Mesenchymal stem cell (in vitro differentiated cells and primary cell): ENCODE results near the gene NKAIN2.

Experiments used
- DNase-seq: peaks from one replicate; pipeline ENCODE4 v3.0.0-alpha.2; 2013
- H2AFZ ChIP-seq: one replicate; pipeline ENCODE4 v1.6.1; 2013; ENCODE audit warnings: low read depth, mild to moderate bottlenecking, control low read depth, inconsistent platforms, low read length, moderate library complexity
- H2AK5ac ChIP-seq: 2 replicates; pipeline ENCODE4 v1.6.1; 2013; ENCODE audit warnings: low read length, moderate library complexity, mild to moderate bottlenecking, inconsistent platforms; ENCODE audit not compliant: severe bottlenecking
- H2BK120ac ChIP-seq: one replicate; pipeline ENCODE4 v1.6.1; 2013; ENCODE audit warnings: low read depth, mild to moderate bottlenecking, inconsistent platforms, low read length, moderate library complexity
- H2BK12ac ChIP-seq, 2 experiments: one replicate each; pipeline ENCODE4 v1.6.1; 2013; ENCODE audit warnings: inconsistent platforms in 2 of 2, low read length in 2 of 2, mild to moderate bottlenecking in 2 of 2, moderate library complexity in 2 of 2, control low read depth in 1 of 2
- H2BK15ac ChIP-seq: one replicate; pipeline ENCODE4 v1.6.1; 2013; ENCODE audit warnings: mild to moderate bottlenecking, low read depth, inconsistent platforms; ENCODE audit not compliant: poor library complexity, severe bottlenecking
- H2BK5ac ChIP-seq: 2 replicates; pipeline ENCODE4 v1.6.1; 2013; ENCODE audit warnings: low read depth, mild to moderate bottlenecking, low read length, control low read depth, inconsistent platforms; ENCODE audit not compliant: poor library complexity, severe bottlenecking
- H3K14ac ChIP-seq, 2 experiments: one replicate each; pipeline ENCODE4 v1.6.1; 2013; ENCODE audit warnings: inconsistent platforms in 2 of 2, low read length in 2 of 2, control low read depth in 1 of 2, mild to moderate bottlenecking in 1 of 2, moderate library complexity in 1 of 2
- H3K18ac ChIP-seq, 2 experiments: one replicate each; pipeline ENCODE4 v1.6.1; 2013; ENCODE audit warnings: inconsistent platforms in 2 of 2, low read length in 2 of 2, control low read depth in 1 of 2, low read depth in 1 of 2, mild to moderate bottlenecking in 1 of 2
- H3K23ac ChIP-seq, 2 experiments: one replicate each; pipeline ENCODE4 v1.6.1; 2013; ENCODE audit warnings: inconsistent platforms in 2 of 2, low read length in 2 of 2, mild to moderate bottlenecking in 2 of 2, moderate library complexity in 2 of 2, control low read depth in 1 of 2
- H3K27ac ChIP-seq: 2 replicates; pipeline ENCODE4 v1.5.1; 2013; ENCODE audit warnings: mild to moderate bottlenecking, moderate library complexity, low read length, control low read depth, inconsistent platforms; ENCODE audit not compliant: poor library complexity, severe bottlenecking
- H3K27me3 ChIP-seq, 2 experiments: 2 replicates each; pipeline versions ENCODE4 v1.6.1 to v1.7.0; 2013; ENCODE audit warnings: low read length in 2 of 2, mild to moderate bottlenecking in 2 of 2, moderate library complexity in 2 of 2, control low read depth in 1 of 2, inconsistent platforms in 1 of 2; ENCODE audit not compliant: control insufficient read depth in 1 of 2, insufficient read depth in 1 of 2
- H3K36me3 ChIP-seq, 2 experiments: 2 replicates each; pipeline versions ENCODE4 v1.6.1 to v1.7.0; 2013; ENCODE audit warnings: low read length in 2 of 2, control low read depth in 1 of 2, inconsistent platforms in 1 of 2, low read depth in 1 of 2, mild to moderate bottlenecking in 1 of 2; ENCODE audit not compliant: insufficient read depth in 2 of 2, control insufficient read depth in 1 of 2
- H3K4ac ChIP-seq, 2 experiments: one replicate each; pipeline ENCODE4 v1.6.1; 2013; ENCODE audit warnings: inconsistent platforms in 2 of 2, low read length in 2 of 2, mild to moderate bottlenecking in 2 of 2, moderate library complexity in 2 of 2, control low read depth in 1 of 2, low read depth in 1 of 2
- H3K4me1 ChIP-seq: 2 replicates; pipeline ENCODE4 v1.6.1; 2013; ENCODE audit warnings: low read depth, low read length, control low read depth; ENCODE audit not compliant: control insufficient read depth, insufficient read depth
- H3K4me2 ChIP-seq: 2 replicates; pipeline ENCODE4 v1.6.1; 2013; ENCODE audit warnings: low read length, mild to moderate bottlenecking, inconsistent platforms; ENCODE audit not compliant: poor library complexity, severe bottlenecking
- H3K4me3 ChIP-seq, 2 experiments: 2 replicates each; pipeline versions ENCODE4 v1.5.1 to v1.7.0; 2013; ENCODE audit warnings: low read length in 2 of 2, mild to moderate bottlenecking in 2 of 2, control low read depth in 1 of 2, low read depth in 1 of 2; ENCODE audit not compliant: insufficient read depth in 1 of 2
- H3K79me1 ChIP-seq: replicated peaks from 2 replicates; pipeline ENCODE4 v1.6.1; 2013; ENCODE audit warnings: mild to moderate bottlenecking, control low read depth, low read length, inconsistent platforms; ENCODE audit not compliant: poor library complexity, severe bottlenecking
- H3K9ac ChIP-seq: 2 replicates; pipeline ENCODE4 v1.7.0; 2013; ENCODE audit warnings: mild to moderate bottlenecking, low read length, moderate library complexity
- H3K9me3 ChIP-seq: 2 replicates; pipeline ENCODE4 v1.7.0; 2013; ENCODE audit warnings: mild to moderate bottlenecking, low read length; ENCODE audit not compliant: control insufficient read depth
- H4K8ac ChIP-seq: one replicate; pipeline ENCODE4 v1.6.1; 2013; ENCODE audit warnings: inconsistent platforms, mild to moderate bottlenecking, low read length, moderate library complexity
- H4K91ac ChIP-seq: one replicate; pipeline ENCODE4 v1.6.1; 2013; ENCODE audit warnings: mild to moderate bottlenecking, low read length, inconsistent platforms
- WGBS: methylation state at CpG from one replicate; pipeline ENCODE4 v1.1.7; 2013; ENCODE audit warnings: mixed read lengths; 5-methylcytosine and 5-hydroxymethylcytosine counted together

NKAIN2 gene

DNA sequence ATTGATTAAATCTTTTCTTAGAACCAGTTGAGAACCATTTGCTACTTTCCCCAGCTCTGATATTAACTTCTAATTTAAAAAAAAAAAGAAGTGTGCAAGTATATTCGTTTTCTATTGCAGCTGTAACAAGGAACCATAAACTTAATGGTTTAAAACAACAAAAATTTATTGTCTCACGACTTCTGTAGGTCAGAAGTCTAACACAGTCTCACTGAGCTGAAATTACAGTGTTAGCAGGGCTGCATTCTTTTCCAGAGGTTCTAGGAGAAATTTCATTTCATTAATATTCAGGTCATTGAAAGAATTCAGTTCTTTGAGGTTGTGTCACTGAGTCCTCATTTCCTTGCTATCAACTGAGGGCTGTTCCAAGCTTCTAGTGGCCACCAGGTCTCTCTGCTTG is 945.1 kb downstream of the NKAIN2 start:
- Histone ChIP-seq H3K4me2 (no peak overlapping the region), H3K36me3 (no peaks in the 10 kb centered on the region), H3K9me3 (no peaks in the 10 kb centered on the region), H3K14ac (no peak overlapping the region), H3K23ac (no peak overlapping the region), H3K27me3 (no peaks in the 10 kb centered on the region), H3K4me3 (no peak overlapping the region), H2BK12ac (no peak overlapping the region), H3K79me1 (no peaks in the 10 kb centered on the region), H2BK120ac (no peak overlapping the region), H2AK5ac (no peak overlapping the region), H2BK15ac (no peak overlapping the region), H2BK5ac (no peak overlapping the region), H4K91ac (no peak overlapping the region), H3K18ac (no peak overlapping the region), H4K8ac (no peak overlapping the region), H3K4me1 (no peaks in the 10 kb centered on the region), H2AFZ (no peak overlapping the region), H3K9ac (no peak overlapping the region), H3K4ac (no peak overlapping the region), H3K27ac (no peak overlapping the region)
- WGBS: 63% methylated on average over 2 of the region's 2 CpGs
- DNase-seq: no peak

DNA sequence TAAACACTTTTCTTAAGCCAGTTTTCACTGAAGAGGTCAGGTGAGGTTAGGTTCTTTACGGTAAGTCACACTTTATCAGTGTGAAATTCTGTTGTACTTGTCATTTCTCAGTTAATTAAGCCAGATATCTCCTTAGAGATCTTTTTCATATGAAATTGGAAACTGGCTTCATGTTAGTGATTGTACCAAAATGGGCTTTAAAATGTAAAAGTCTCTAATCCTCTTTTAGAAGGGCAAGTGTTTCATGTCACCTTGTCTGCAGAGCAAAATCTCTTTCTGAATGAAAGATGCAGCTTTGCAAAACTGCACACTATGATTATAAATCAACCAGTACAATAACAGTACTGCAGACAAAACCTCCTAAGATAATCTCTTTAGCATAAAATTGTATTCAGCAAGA is 949.3 kb downstream of the NKAIN2 start:
- Histone ChIP-seq H3K4me2 (no peak overlapping the region), H3K14ac (no peak overlapping the region), H3K27ac (no peak overlapping the region), H3K4me3 (no peak overlapping the region), H3K79me1 (no peaks in the 10 kb centered on the region), H3K9ac (no peak overlapping the region), H3K23ac (no peak overlapping the region), H3K4ac (no peak overlapping the region), H2AFZ (no peak overlapping the region), H3K18ac (no peak overlapping the region), H2BK12ac (no peak overlapping the region), H3K4me1 (no peaks in the 10 kb centered on the region), H2BK5ac (no peak overlapping the region), H3K27me3 (no peaks in the 10 kb centered on the region), H3K36me3 (no peaks in the 10 kb centered on the region), H4K8ac (no peak overlapping the region), H2BK15ac (no peak overlapping the region), H4K91ac (no peak overlapping the region), H2AK5ac (no peak overlapping the region), H3K9me3 (no peaks in the 10 kb centered on the region), H2BK120ac (no peak overlapping the region)
- WGBS: 100% methylated on average over 1 of the region's 1 CpG
- DNase-seq: no peak

GRCh38 chr6:124753562-124754105 is 950.0 kb downstream of the NKAIN2 start:
- Histone ChIP-seq H3K27me3 (no peaks in the 10 kb centered on the region), H2BK120ac (no peak overlapping the region), H3K4me2 (no peak overlapping the region), H2BK15ac (no peak overlapping the region), H2AK5ac (no peak overlapping the region), H3K4me1 (no peaks in the 10 kb centered on the region), H2AFZ (no peak overlapping the region), H3K9ac (no peak overlapping the region), H2BK5ac (no peak overlapping the region), H2BK12ac (no peak overlapping the region), H3K18ac (no peak overlapping the region), H3K4me3 (no peak overlapping the region), H4K8ac (no peak overlapping the region), H3K23ac (no peak overlapping the region), H3K14ac (no peak overlapping the region), H3K9me3 (no peaks in the 10 kb centered on the region), H3K79me1 (no peaks in the 10 kb centered on the region), H3K27ac (no peak overlapping the region), H4K91ac (no peak overlapping the region), H3K4ac (no peak overlapping the region), H3K36me3 (no peaks in the 10 kb centered on the region)
- 85% methylated on average over 4 of the region's 4 CpGs for WGBS
- no peak for DNase-seq

DNA sequence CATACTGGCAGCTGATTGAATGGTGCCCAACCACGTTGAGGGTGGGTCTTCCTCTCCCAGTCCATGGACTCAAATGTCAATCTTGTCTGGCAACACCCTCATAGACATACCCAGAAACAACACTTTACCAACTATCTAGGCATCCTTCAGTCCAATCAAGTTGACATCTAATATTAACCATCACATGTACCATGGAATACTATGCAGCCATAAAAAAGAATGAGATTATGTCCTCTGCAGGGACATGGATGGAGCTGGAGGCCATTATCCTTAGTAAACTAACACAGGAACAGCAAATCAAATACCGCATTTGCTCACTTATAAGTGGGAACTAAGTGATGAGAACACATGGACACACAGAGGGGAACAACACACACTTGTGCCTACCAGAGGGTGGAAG is 951.7 kb downstream of the NKAIN2 start:
- 93% methylated on average over 1 of the region's 2 CpGs for WGBS
- no peak overlapping the region for H3K27ac ChIP-seq

More for the DNA sequence above, 951.7 kb downstream of the NKAIN2 start:
- no peak overlapping the region for H3K4me3 ChIP-seq
- H4K91ac ChIP-seq: no peak overlapping the region
- no peak overlapping the region for H3K14ac ChIP-seq
- H3K4me2 ChIP-seq: no peak overlapping the region
- H2AK5ac ChIP-seq: no peak overlapping the region
- no peak overlapping the region for H3K4ac ChIP-seq
- H2AFZ ChIP-seq: no peak overlapping the region
- no peak for DNase-seq
- H3K23ac ChIP-seq: no peak overlapping the region
- H3K79me1 ChIP-seq: no peaks in the 10 kb centered on the region
- no peak overlapping the region for H3K18ac ChIP-seq
- no peak overlapping the region for H3K9ac ChIP-seq
- H3K27me3 ChIP-seq: no peaks in the 10 kb centered on the region
- no peak overlapping the region for H2BK12ac ChIP-seq
- H2BK15ac ChIP-seq: no peak overlapping the region
- H2BK120ac ChIP-seq: no peak overlapping the region
- H4K8ac ChIP-seq: no peak overlapping the region
- no peak overlapping the region for H2BK5ac ChIP-seq
- H3K4me1 ChIP-seq: no peaks in the 10 kb centered on the region
- H3K9me3 ChIP-seq: no peaks in the 10 kb centered on the region
- no peaks in the 10 kb centered on the region for H3K36me3 ChIP-seq
